CD8-positive, alpha-beta memory T cell (primary cell): ENCODE measurements around the gene TMEM131. TPM values are rescaled to one million over a fixed set of nuclear protein-coding genes. Genes with fewer than 3 reads are reported as not detected.
A peak's percentile ranks its signal among the peaks of the same experiment; 100 is the strongest.

Experiments
- CTCF ChIA-PET: fragments of 350-600 bp; sonication (Branson Sonifier 250); formaldehyde crosslinking; loops from one replicate; lab custom pipeline; 2021; ENCODE audit warnings: antibody characterized with exemption; lab: Charles Lee
- POLR2A ChIA-PET: fragments of 350-600 bp; sonication (Branson Sonifier 250); formaldehyde crosslinking; loops from one replicate; lab custom pipeline; 2021; ENCODE audit warnings: antibody characterized with exemption; lab: Charles Lee
- DNase-seq, 5 donors: peaks; one replicate each; pipeline versions ENCODE4 v3.0.0 to v3.0.0-alpha.2; 2020 to 2022; ENCODE audit warnings: mixed read lengths in 1 of 5
- H3K27ac ChIP-seq: one replicate; pipeline ENCODE4 v1.7.0; 2013; ENCODE audit warnings: low read depth, mild to moderate bottlenecking, low read length, moderate library complexity
- H3K27me3 ChIP-seq: 2 replicates; pipeline ENCODE4 v1.7.0; 2013; ENCODE audit warnings: low read length, mild to moderate bottlenecking; ENCODE audit not compliant: insufficient read depth, poor library complexity, severe bottlenecking
- H3K36me3 ChIP-seq: 2 replicates; pipeline ENCODE4 v1.7.0; 2013; ENCODE audit warnings: mild to moderate bottlenecking, low read length, moderate library complexity; ENCODE audit not compliant: insufficient read depth
- H3K4me1 ChIP-seq: 2 replicates; pipeline ENCODE4 v1.7.0; 2013; ENCODE audit warnings: mild to moderate bottlenecking, low read length, moderate library complexity; ENCODE audit not compliant: insufficient read depth
- H3K4me3 ChIP-seq: 2 replicates; pipeline ENCODE4 v1.7.0; 2013; ENCODE audit warnings: mild to moderate bottlenecking, low read length
- H3K9me3 ChIP-seq: 2 replicates; pipeline ENCODE4 v1.7.0; 2013; ENCODE audit warnings: mild to moderate bottlenecking, low read length
- H3K27ac Mint-ChIP-seq, 8 donors: one replicate each; pipeline ENCODE4 v1.8.0; 2020 to 2021; ENCODE audit warnings: mixed read lengths in 8 of 8, mild to moderate bottlenecking in 6 of 8, inconsistent platforms in 3 of 8, moderate library complexity in 3 of 8
- H3K27me3 Mint-ChIP-seq, 2 donors: one replicate each; pipeline ENCODE4 v1.8.0; 2020 to 2021; ENCODE audit warnings: mixed read lengths in 2 of 2, mild to moderate bottlenecking in 1 of 2, moderate library complexity in 1 of 2
- H3K36me3 Mint-ChIP-seq, 3 donors: one replicate each; pipeline ENCODE4 v1.8.0; 2020 to 2021; ENCODE audit warnings: mixed read lengths in 3 of 3, inconsistent platforms in 1 of 3, mild to moderate bottlenecking in 1 of 3
- H3K4me1 Mint-ChIP-seq, 3 donors: one replicate each; pipeline ENCODE4 v1.8.0; 2020 to 2021; ENCODE audit warnings: mixed read lengths in 3 of 3, inconsistent platforms in 1 of 3, mild to moderate bottlenecking in 1 of 3
- H3K4me3 Mint-ChIP-seq, 7 donors: one replicate each; pipeline ENCODE4 v1.8.0; 2020 to 2021; ENCODE audit warnings: mixed read lengths in 7 of 7, mild to moderate bottlenecking in 6 of 7, moderate library complexity in 4 of 7, inconsistent platforms in 2 of 7
- H3K9me3 Mint-ChIP-seq, 5 donors: one replicate each; pipeline ENCODE4 v1.8.0; 2020 to 2022; ENCODE audit warnings: mixed read lengths in 5 of 5, mild to moderate bottlenecking in 3 of 5, moderate library complexity in 2 of 5, inconsistent platforms in 1 of 5
- polyA plus RNA-seq: library from polyadenylated mRNA; unstranded; fragments of 300-500 nt; fragmentation: Illumina TruSeq; gene quantifications from one replicate; pipeline ENCODE4 v1.2.3, GENCODE V29; 2021
- total RNA-seq, 2 experiments: library from RNA; stranded (reverse); gene quantifications; one replicate each; pipeline ENCODE4 v1.2.3, GENCODE V29; 2021

Gene TMEM131
- total and polyA plus RNA-seq, 3 experiments from 2014 or later = 14.4 to 35.4 (median 34.7) TPM

- no peak overlapping the region for H3K4me3 ChIP-seq
- H3K4me1 ChIP-seq = no peaks in the 10 kb centered on the region
- no peak overlapping the region for H3K27ac ChIP-seq
- H3K27ac Mint-ChIP-seq = peak overlapping the region in 1 of 8 donors; percentile 12
- H3K9me3 ChIP-seq = no peaks in the 10 kb centered on the region
- H3K36me3 Mint-ChIP-seq = peaks cover 0 to 67% (median 18%) of the 10 kb centered on the region in 3 donors
- peaks cover 0 to 1% of the 10 kb centered on the region in 2 donors for H3K27me3 Mint-ChIP-seq
- POLR2A ChIA-PET = interaction anchor here (0.6 kb wide), 1 partner anchor 10 kb away, joined by 3 read pairs; no protein-coding TSS in a partner anchor
- H3K36me3 ChIP-seq = peaks cover 14% of the 10 kb centered on the region
- H3K4me3 Mint-ChIP-seq = no peak overlapping the region
- DNase-seq = no peak
- H3K27me3 ChIP-seq = no peaks in the 10 kb centered on the region
- peaks cover 5 to 15% (median 12%) of the 10 kb centered on the region in 3 donors for H3K4me1 Mint-ChIP-seq
- no peaks in the 10 kb centered on the region for H3K9me3 Mint-ChIP-seq
- CTCF ChIA-PET = no interaction called here
These were observed 225.3 kb downstream of the TMEM131 start for GRCh38 chr2:97770445-97770844.

- ChIA-PET POLR2A (no interaction called here), CTCF (interaction anchor here (1.2 kb wide), 1 partner anchor 52 kb away, joined by 3 read pairs; no protein-coding TSS in a partner anchor)
- no peaks in the 10 kb centered on the region for H3K4me1 ChIP-seq
- no peak overlapping the region for H3K4me3 ChIP-seq
- H3K36me3 ChIP-seq = peaks cover 22% of the 10 kb centered on the region
- Mint-ChIP-seq H3K9me3 (no peaks in the 10 kb centered on the region), H3K4me1 (peaks cover 5 to 13% (median 9%) of the 10 kb centered on the region in 3 donors), H3K27me3 (peaks cover 0 to 2% of the 10 kb centered on the region in 2 donors), H3K36me3 (peaks cover 0 to 67% (median 17%) of the 10 kb centered on the region in 3 donors), H3K4me3 (no peak overlapping the region), H3K27ac (peak overlapping the region in 1 of 8 donors; percentile 24)
- no peak for DNase-seq
- no peak overlapping the region for H3K27ac ChIP-seq
- H3K9me3 ChIP-seq = no peaks in the 10 kb centered on the region
- H3K27me3 ChIP-seq = no peaks in the 10 kb centered on the region
These were observed 226.0 kb downstream of the TMEM131 start for GRCh38 chr2:97769711-97770110.

GRCh38 chr2:97769308-97769707, 226.4 kb downstream of the TMEM131 start:
- Mint-ChIP-seq H3K27me3 (peaks cover 0 to 2% of the 10 kb centered on the region in 2 donors), H3K4me1 (peaks cover 5 to 9% (median 5%) of the 10 kb centered on the region in 3 donors), H3K36me3 (peaks cover 0 to 66% (median 13%) of the 10 kb centered on the region in 3 donors), H3K9me3 (no peaks in the 10 kb centered on the region), H3K27ac (peak overlapping the region in 1 of 8 donors; percentile 38), H3K4me3 (no peak overlapping the region)
- DNase-seq = no peak
- no peak overlapping the region for H3K27ac ChIP-seq
- no peaks in the 10 kb centered on the region for H3K9me3 ChIP-seq
- no peaks in the 10 kb centered on the region for H3K4me1 ChIP-seq
- H3K27me3 ChIP-seq = no peaks in the 10 kb centered on the region
- H3K36me3 ChIP-seq = peaks cover 22% of the 10 kb centered on the region
- CTCF ChIA-PET = interaction anchor here (1.2 to 1.4 kb wide), 2 partner anchors 51 to 69 kb away, joined by 3 to 4 read pairs; no protein-coding TSS in a partner anchor
- H3K4me3 ChIP-seq = no peak overlapping the region
- POLR2A ChIA-PET = no interaction called here

- no peak for DNase-seq
- Histone ChIP-seq H3K36me3 (peaks cover 25% of the 10 kb centered on the region), H3K9me3 (no peaks in the 10 kb centered on the region), H3K4me1 (peaks cover 7% of the 10 kb centered on the region), H3K27ac (no peak overlapping the region), H3K4me3 (no peak overlapping the region), H3K27me3 (no peaks in the 10 kb centered on the region)
- Mint-ChIP-seq H3K9me3 (no peaks in the 10 kb centered on the region), H3K4me1 (peaks cover 10 to 19% (median 16%) of the 10 kb centered on the region in 3 donors), H3K36me3 (peaks cover 0 to 68% (median 16%) of the 10 kb centered on the region in 3 donors), H3K27ac (peak overlapping the region in 3 of 8 donors; percentile 20 to 32 (median 28)), H3K27me3 (peaks cover 0 to 4% of the 10 kb centered on the region in 2 donors), H3K4me3 (no peak overlapping the region)
- CTCF ChIA-PET = interaction anchor here (0.9 to 1.4 kb wide), 3 partner anchors 26 to 67 kb away, joined by 3 to 6 read pairs (median 4); no protein-coding TSS in a partner anchor
- POLR2A ChIA-PET = no interaction called here
These were observed 229.2 kb downstream of the TMEM131 start for GRCh38 chr2:97766567-97766966.

GRCh38 chr2:97765933-97766332, 229.8 kb downstream of the TMEM131 start:
- Histone ChIP-seq H3K36me3 (peaks cover 25% of the 10 kb centered on the region), H3K4me1 (peaks cover 11% of the 10 kb centered on the region), H3K4me3 (no peak overlapping the region), H3K27ac (no peak overlapping the region), H3K27me3 (no peaks in the 10 kb centered on the region), H3K9me3 (no peaks in the 10 kb centered on the region)
- H3K9me3 Mint-ChIP-seq = no peaks in the 10 kb centered on the region
- H3K27ac Mint-ChIP-seq = peak overlapping the region in 5 of 8 donors; percentile 23 to 69 (median 38)
- H3K36me3 Mint-ChIP-seq = peaks cover 0 to 68% (median 13%) of the 10 kb centered on the region in 3 donors
- ChIA-PET POLR2A (no interaction called here), CTCF (interaction anchor here (1.4 kb wide), 1 partner anchor 25 kb away, joined by 6 read pairs; no protein-coding TSS in a partner anchor)
- H3K4me1 Mint-ChIP-seq = peaks cover 14 to 25% (median 22%) of the 10 kb centered on the region in 3 donors
- H3K27me3 Mint-ChIP-seq = peaks cover 0 to 4% of the 10 kb centered on the region in 2 donors
- no peak for DNase-seq
- H3K4me3 Mint-ChIP-seq = no peak overlapping the region

DNA sequence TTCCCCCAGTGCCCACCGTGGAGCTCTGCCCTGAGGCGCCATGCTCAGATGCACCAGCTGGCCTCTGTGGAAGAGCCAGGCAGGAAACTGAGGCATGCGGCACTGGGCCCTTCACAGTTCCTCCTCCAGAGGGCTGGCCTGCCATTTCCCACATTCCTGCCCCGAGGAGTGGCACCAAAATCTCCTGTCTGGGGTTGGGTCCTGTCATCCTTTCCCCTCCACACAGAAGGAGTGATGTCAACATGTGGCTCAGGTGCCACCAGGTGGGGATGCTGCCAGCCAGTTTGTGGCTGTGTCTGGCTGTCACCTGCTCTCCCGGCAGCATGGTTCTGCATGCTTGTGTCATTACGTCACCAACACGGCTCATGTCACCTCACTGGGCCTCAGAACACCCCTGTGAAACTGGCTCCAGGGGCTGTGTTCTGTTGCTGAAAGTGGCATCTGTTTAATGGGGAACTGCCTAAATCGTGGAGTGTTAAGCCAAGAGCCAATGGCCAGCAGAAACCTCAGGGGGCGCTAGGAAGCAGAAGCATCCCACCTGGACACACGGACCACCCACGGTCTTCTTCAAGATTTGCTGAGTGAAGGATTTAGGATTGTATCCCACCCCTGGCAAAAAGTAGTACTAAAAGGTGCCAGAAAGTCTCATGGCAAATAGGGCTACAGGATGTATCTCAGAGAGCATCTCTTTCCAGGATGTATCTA, 231.0 kb downstream of the TMEM131 start:
- ChIA-PET POLR2A (interaction anchor here (1.0 kb wide), 1 partner anchor 52 kb away, joined by 3 read pairs; the partner anchor contains the start of gene ZAP70), CTCF (interaction anchor here (1.6 kb wide), 1 partner anchor 12 kb away, joined by 3 read pairs; no protein-coding TSS in a partner anchor)
- H3K9me3 ChIP-seq = no peaks in the 10 kb centered on the region
- H3K27ac Mint-ChIP-seq = peak overlapping the region in 3 of 8 donors; percentile 48 to 70 (median 54)
- peaks cover 0 to 74% (median 15%) of the 10 kb centered on the region in 3 donors for H3K36me3 Mint-ChIP-seq
- peaks cover 22% of the 10 kb centered on the region for H3K4me1 ChIP-seq
- no peak overlapping the region for H3K27ac ChIP-seq
- no peak overlapping the region for H3K4me3 Mint-ChIP-seq
- H3K4me3 ChIP-seq = no peak overlapping the region
- peaks cover 0 to 4% of the 10 kb centered on the region in 2 donors for H3K27me3 Mint-ChIP-seq
- H3K27me3 ChIP-seq = no peaks in the 10 kb centered on the region
- H3K9me3 Mint-ChIP-seq = no peaks in the 10 kb centered on the region
- peaks cover 26 to 37% (median 35%) of the 10 kb centered on the region in 3 donors for H3K4me1 Mint-ChIP-seq
- no peak for DNase-seq
- H3K36me3 ChIP-seq = peaks cover 25% of the 10 kb centered on the region

GRCh38 chr2:97763176-97763845, 232.4 kb downstream of the TMEM131 start:
- Histone ChIP-seq H3K27me3 (no peaks in the 10 kb centered on the region), H3K9me3 (no peaks in the 10 kb centered on the region), H3K36me3 (peaks cover 30% of the 10 kb centered on the region), H3K4me1 (peaks cover 31% of the 10 kb centered on the region), H3K4me3 (no peak overlapping the region), H3K27ac (no peak overlapping the region)
- Mint-ChIP-seq H3K27me3 (peaks cover 0 to 4% of the 10 kb centered on the region in 2 donors), H3K9me3 (no peaks in the 10 kb centered on the region), H3K36me3 (peaks cover 0 to 87% (median 17%) of the 10 kb centered on the region in 3 donors), H3K27ac (peak overlapping the region in 4 of 8 donors; percentile 54 to 87 (median 82)), H3K4me3 (peak overlapping the region in 1 of 7 donors; percentile 76), H3K4me1 (peaks cover 29 to 47% (median 39%) of the 10 kb centered on the region in 3 donors)
- ChIA-PET CTCF (interaction anchor here (1.5 to 1.6 kb wide), 2 partner anchors 10 to 66 kb away, joined by 3 to 7 read pairs; no protein-coding TSS in a partner anchor), POLR2A (no interaction called here)
- DNase-seq = no peak
